SK-N-MC (cell line): ENCODE measurements around the gene ARMS2.

Source experiments
- DNase-seq: peaks from one replicate; pipeline ENCODE4 v3.0.0-alpha.2; 2011; ENCODE audit warnings: low read depth, low spot score
- H3K27ac ChIP-seq: fragments of 200-600 bp; sonication (generic); 2 replicates; pipeline ENCODE4 v1.5.1; 2016; ENCODE audit warnings: mixed run types
- H3K36me3 ChIP-seq: fragments of 200-600 bp; sonication (generic); 2 replicates; pipeline ENCODE4 v1.6.1; 2017; ENCODE audit warnings: antibody characterized with exemption, low read length, mixed read lengths; ENCODE audit not compliant: insufficient read depth
- H3K4me3 ChIP-seq: fragments of 200-600 bp; sonication (generic); 2 replicates; pipeline ENCODE4 v1.5.1; 2016
- H3K9ac ChIP-seq: fragments of 200-600 bp; sonication (generic); 2 replicates; pipeline ENCODE4 v1.8.0; 2017; ENCODE audit warnings: mixed run types, mixed read lengths; ENCODE audit not compliant: insufficient read length
- H3K9me3 ChIP-seq: fragments of 200-600 bp; sonication (generic); 2 replicates; pipeline ENCODE4 v1.6.1; 2017; ENCODE audit warnings: low read depth, mild to moderate bottlenecking, antibody characterized with exemption, low read length, moderate library complexity, mixed read lengths
- EZH2 ChIP-seq: fragments of 200-600 bp; sonication (generic); IDR thresholded peaks from one replicate; pipeline ENCODE4 v1.6.1; 2017; ENCODE audit warnings: antibody characterized with exemption
- FOXP2 ChIP-seq: optimal IDR thresholded peaks from 2 replicates; pipeline ENCODE3; 2011; ENCODE audit warnings: mild to moderate bottlenecking, moderate library complexity; ENCODE audit not compliant: insufficient read depth; ENCODE audit errors: extremely low read length, control extremely low read depth
- POLR2AphosphoS5 ChIP-seq: IDR thresholded peaks from 2 replicates; pipeline ENCODE4 v1.6.1; 2012; ENCODE audit warnings: mild to moderate bottlenecking, low read depth, low read length, borderline replicate concordance

The ARMS2 gene

DNA sequence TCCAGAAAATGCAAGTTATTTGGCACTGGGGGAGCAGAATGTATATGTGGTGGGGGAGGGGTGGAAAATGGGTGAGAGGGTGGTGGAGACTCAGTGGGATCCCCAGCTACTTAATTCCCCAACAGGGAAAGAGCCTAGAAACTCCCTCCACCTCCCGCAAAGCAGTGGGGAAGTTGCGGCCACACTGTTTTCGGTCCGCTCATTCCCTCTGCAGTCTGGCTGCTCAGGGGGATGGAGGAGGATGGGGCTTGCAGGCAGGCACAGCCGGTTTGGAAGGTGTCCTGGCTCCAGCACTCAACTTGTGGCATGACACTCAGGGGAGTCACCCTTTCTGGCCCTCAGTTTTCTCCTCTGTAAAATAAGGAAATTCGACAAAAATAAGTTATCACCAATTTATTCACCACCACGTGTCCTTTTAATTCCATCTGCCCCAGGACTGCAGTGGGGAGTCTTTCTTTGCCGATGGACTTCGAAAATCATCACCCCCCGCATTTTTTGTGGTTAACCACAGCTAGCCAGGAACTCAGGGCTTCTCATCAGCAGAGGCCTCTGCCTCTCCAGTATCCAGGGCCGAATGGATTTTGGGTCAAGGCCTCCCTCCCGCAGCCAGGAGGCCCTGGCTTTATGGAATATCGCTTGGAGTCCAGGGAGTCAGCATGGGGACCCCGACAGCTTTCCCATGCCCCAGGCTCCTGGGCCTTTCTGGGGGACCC is 5.3 kb downstream of the ARMS2 start:
- Histone ChIP-seq H3K9me3 (no peaks in the 10 kb centered on the region), H3K4me3 (no peak overlapping the region)
- DNase-seq, result no peak

GRCh38 chr10:122460891-122461293 is 6.4 kb downstream of the ARMS2 start:
- no peak for DNase-seq
- no peaks in the 10 kb centered on the region for H3K36me3 ChIP-seq
- no peak overlapping the region for H3K4me3 ChIP-seq
- H3K9me3 ChIP-seq, result no peaks in the 10 kb centered on the region
- H3K27ac ChIP-seq, result no peak overlapping the region
- TF ChIP-seq EZH2, result peak; percentile 26
- TF ChIP-seq FOXP2, result no peak
- H3K9ac ChIP-seq, result no peak overlapping the region

More for the DNA sequence above, 5.3 kb downstream of the ARMS2 start:
- H3K9ac ChIP-seq, result no peak overlapping the region
- no peaks in the 10 kb centered on the region for H3K36me3 ChIP-seq
- H3K27ac ChIP-seq, result no peak overlapping the region
- TF ChIP-seq EZH2 (no peak), POLR2AphosphoS5 (no peak), FOXP2 (no peak)

- no peak within 1 kb of the TSS for H3K9ac ChIP-seq
- H3K9me3 ChIP-seq, result no peaks in the 10 kb centered on the region
- TF ChIP-seq EZH2 (no peak), FOXP2 (no peak), POLR2AphosphoS5 (no peak)
- H3K4me3 ChIP-seq, result no peak within 1 kb of the TSS
- DNase-seq, result no peak
- no peaks in the 10 kb centered on the region for H3K36me3 ChIP-seq
- no peak within 1 kb of the TSS for H3K27ac ChIP-seq
These were observed 6.9 kb downstream of the ARMS2 start, which contains the start of gene HTRA1 for GRCh38 chr10:122461367-122461728. TSS of gene HTRA1 (plus strand) at chr10:122461553. CDS start at chr10:122461653, 100 bp downstream.

GRCh38 chr10:122461729-122462532 is 7.5 kb downstream of the ARMS2 start:
- Histone ChIP-seq H3K36me3 (no peaks in the 10 kb centered on the region), H3K9me3 (no peaks in the 10 kb centered on the region), H3K4me3 (no peak overlapping the region), H3K9ac (no peak overlapping the region), H3K27ac (no peak overlapping the region)
- TF ChIP-seq POLR2AphosphoS5, result no peak
- peak; percentile 79 for TF ChIP-seq EZH2
- TF ChIP-seq FOXP2, result no peak
- no peak for DNase-seq

- TF ChIP-seq FOXP2, result no peak
- peak; percentile 43 for TF ChIP-seq EZH2
- Histone ChIP-seq H3K4me3 (no peak overlapping the region), H3K9ac (no peak overlapping the region), H3K27ac (no peak overlapping the region), H3K9me3 (no peaks in the 10 kb centered on the region), H3K36me3 (no peaks in the 10 kb centered on the region)
- no peak for DNase-seq
These were observed 8.3 kb downstream of the ARMS2 start for GRCh38 chr10:122462533-122463465.

GRCh38 chr10:122463466-122464249 is 9.2 kb downstream of the ARMS2 start:
- TF ChIP-seq POLR2AphosphoS5 (no peak), EZH2 (no peak), FOXP2 (no peak)
- Histone ChIP-seq H3K9me3 (no peaks in the 10 kb centered on the region), H3K9ac (no peak overlapping the region), H3K36me3 (no peaks in the 10 kb centered on the region), H3K4me3 (no peak overlapping the region), H3K27ac (no peak overlapping the region)
- no peak for DNase-seq

DNA sequence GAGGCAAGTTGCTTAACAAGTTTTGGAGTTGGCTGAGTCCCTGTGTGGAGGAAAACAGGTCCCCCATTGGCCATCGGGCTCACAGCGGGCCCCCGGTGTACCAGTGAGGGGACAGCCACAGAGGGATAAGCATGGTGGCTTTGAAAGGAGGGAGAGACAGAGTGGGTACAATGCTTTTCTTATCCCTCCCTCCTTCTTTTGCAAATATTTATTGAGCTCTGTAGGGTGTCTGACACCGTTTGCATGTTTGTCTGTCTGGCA is 9.7 kb downstream of the ARMS2 start:
- TF ChIP-seq FOXP2 (no peak), EZH2 (no peak), POLR2AphosphoS5 (no peak)
- no peak overlapping the region for H3K4me3 ChIP-seq
- no peak overlapping the region for H3K27ac ChIP-seq
- no peaks in the 10 kb centered on the region for H3K9me3 ChIP-seq
- H3K36me3 ChIP-seq, result no peaks in the 10 kb centered on the region
- no peak overlapping the region for H3K9ac ChIP-seq
- DNase-seq, result no peak

GRCh38 chr10:122464586-122464985 is 10.1 kb downstream of the ARMS2 start:
- Histone ChIP-seq H3K27ac (no peak overlapping the region), H3K9me3 (no peaks in the 10 kb centered on the region), H3K4me3 (no peak overlapping the region), H3K9ac (no peak overlapping the region), H3K36me3 (no peaks in the 10 kb centered on the region)
- TF ChIP-seq EZH2 (no peak), POLR2AphosphoS5 (no peak), FOXP2 (no peak)
- DNase-seq, result no peak
